ENCODE measurements around the gene VSIG10L2.
"Not testable (repeated sequence)": the region's sequence is repeated elsewhere in the genome, so short reads cannot be mapped to it uniquely, and the experiment has no call there.

The VSIG10L2 gene

GRCh38 chr11:125945797-125946520, at the start of gene VSIG10L2:
Gene VSIG10L2 (plus strand): TSS chr11:125946044. CDS start chr11:125946056, 12 bp downstream.
- FAIRE-seq = no peak

DNA sequence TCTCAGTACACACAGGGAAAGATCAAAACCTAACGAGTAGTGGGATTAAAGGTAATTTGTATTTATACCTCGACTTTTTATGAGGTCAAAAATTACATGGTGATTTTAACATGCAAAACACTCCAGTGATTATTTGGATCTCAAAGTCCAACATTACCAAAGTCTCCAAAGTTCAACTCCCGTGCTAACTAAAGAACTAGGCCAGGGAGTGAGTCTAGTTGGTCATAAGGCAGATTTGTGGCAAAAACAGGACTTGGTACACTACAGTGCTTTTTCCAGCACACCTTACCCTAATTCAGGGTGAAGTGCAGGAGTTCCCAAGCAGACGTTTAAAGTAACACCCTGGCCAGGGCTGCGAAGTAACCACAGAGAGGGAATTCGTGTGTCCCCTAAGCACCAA, 44.0 kb upstream of the VSIG10L2 start:
- FAIRE-seq = no peak

GRCh38 chr11:125902277-125902926, 43.4 kb upstream of the VSIG10L2 start:
- FAIRE-seq = no peak

DNA sequence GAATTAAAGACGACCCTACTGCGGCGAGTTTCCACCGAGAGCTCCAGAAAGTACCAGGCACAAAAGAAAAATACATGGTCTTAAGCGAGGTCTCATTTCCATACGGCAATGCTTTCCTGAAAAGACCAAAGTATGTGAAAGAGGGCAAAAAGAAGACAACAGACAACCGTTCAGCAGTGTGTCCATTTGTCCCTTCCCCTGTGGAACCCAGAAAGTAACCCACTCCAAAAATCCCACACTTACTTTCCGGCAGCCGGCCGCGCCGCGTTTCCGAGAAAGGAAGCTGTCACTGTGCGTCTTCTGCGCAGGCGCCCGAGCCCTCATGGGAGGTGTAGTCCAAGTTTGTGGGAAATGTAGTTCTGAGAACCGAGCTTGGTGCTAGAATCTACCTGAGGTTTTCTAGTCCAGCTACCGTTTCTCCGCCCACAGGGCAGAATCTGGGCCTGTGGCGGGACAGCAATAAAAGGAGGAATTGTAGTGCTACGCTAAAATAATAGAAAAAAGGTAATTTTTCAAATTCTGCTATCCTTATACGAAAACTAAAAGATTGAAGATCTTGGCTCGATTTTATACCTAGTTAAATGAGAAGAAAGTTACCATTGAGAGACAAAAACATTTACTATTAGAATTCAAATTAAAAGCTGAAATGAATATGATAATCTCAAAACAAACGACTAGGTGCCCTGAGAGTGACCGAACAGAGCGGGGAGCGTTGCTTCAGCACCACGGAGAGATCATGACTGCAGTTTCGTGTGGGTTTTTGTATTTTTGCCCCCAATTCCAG, 42.7 kb upstream of the VSIG10L2 start, which contains the start of gene PUS3:
Gene PUS3, minus strand, starts transcription at position 280 of the 784 bp plus-strand sequence. CDS start 6,922 bp downstream, outside the sequence.
- FAIRE-seq = peak; percentile 29

GRCh38 chr11:125903711-125904659, 41.9 kb upstream of the VSIG10L2 start, which contains the start of gene DDX25:
Gene DDX25 (plus strand): TSS chr11:125904508. CDS start chr11:125904518, 10 bp downstream.
- no peak for FAIRE-seq

DNA sequence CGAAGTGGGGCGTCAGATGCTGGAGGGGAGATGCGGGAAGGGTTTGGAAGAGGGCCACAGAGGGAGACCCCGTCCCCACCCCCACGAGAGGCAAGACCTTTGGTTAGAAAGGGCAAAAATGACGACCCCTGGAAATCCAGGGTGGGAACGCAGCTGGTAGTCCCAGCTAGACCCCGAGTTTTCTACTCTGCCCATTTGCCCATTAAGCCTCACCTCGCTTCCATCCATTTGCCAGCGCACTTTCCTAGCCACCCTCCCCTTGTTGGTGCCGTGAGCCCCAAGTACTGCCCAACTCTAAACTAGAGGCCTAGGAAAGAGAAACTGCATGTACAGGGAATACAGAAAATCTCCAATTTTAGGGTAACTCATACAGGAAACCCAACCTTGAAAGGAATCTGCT, 41.2 kb upstream of the VSIG10L2 start:
- FAIRE-seq = no peak

DNA sequence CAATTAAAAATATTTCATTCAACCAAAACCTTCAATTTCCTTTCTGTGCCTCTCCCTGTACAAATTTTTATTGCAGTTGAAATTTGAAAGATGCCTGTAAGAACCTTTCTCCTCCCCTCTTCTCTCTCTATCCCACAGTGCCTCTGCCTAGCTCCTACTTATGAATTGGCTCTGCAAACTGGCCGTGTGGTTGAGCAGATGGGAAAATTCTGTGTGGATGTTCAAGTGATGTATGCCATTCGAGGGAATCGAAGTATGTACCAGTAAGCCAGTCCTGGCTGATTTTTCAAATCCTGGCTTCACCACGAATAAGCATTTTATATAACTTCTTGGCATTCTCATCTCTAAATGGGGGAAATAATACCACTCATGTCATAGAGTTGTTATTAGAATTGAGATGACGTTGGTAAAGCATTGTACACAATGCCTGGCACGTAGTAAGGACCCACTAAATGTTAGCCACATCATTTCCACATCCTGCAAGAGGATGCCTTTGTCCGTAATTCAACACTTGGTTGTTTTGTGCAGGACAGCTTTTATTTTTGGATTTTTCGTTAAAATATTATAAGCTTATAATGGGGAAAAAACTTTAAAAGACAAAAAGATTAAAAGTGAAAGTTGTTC, 35.5 kb upstream of the VSIG10L2 start:
- no peak for FAIRE-seq

GRCh38 chr11:125914601-125915000, 31.2 kb upstream of the VSIG10L2 start:
- not testable (repeated sequence) for FAIRE-seq

DNA sequence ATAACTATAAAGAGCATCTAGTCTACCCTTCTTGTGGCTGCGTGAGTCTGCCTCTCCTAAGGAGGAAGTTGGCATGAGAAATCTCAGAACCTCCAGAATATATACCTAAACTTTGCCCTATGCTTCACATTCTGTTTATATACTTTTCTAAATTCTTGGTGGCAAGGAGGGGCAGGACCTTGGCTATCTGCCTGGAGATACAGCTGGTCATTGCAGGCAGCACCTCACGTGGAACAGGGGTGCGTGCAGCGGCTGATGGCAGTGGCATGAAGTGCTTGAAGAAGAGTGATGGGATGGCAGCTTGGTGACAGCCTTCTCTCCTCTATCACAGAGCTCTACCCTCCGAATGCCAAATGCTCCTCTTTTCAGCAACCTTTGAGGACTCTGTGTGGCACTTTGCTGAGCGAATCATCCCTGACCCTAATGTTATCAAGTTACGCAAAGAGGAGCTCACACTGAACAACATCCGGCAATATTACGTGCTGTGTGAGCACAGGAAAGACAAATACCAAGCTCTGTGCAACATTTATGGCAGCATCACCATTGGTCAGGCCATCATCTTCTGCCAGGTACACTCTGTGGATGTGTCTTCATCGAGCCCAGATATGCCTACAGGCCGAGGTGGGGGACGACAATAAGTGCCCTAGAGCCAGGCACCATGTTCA, 29.0 kb upstream of the VSIG10L2 start:
- no peak for FAIRE-seq

DNA sequence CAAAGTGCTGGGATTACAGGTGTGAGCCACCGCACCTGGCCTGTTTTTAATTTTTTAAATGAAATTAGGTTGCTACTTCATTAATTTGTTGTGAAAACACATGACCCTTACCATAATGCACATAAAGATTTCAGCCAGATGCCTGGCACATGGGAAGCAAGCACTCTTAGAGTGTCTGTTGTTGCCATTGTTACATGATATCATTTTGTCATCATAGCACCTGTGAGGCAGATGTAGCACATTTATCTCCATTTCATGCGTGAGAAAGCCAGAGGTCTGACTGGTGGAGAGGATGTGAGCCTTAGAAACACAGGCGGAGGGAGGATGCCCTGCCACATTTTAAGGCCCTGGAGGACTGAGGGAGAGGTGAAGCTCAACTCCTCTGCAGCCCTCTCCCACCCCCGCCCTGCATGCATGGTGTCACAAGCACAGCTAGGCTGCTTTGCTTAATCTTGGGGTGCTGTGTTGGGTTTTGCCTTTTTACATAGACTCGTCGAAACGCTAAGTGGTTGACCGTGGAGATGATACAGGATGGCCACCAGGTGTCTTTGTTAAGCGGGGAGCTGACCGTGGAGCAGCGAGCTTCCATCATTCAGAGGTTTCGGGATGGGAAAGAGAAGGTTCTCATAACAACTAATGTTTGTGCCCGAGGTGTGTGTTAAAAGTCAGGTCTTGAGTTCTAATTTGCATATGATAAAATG, 27.6 kb upstream of the VSIG10L2 start:
- no peak for FAIRE-seq

- no peak for FAIRE-seq
Observed at GRCh38 chr11:125921042-125921441, 24.8 kb upstream of the VSIG10L2 start.

DNA sequence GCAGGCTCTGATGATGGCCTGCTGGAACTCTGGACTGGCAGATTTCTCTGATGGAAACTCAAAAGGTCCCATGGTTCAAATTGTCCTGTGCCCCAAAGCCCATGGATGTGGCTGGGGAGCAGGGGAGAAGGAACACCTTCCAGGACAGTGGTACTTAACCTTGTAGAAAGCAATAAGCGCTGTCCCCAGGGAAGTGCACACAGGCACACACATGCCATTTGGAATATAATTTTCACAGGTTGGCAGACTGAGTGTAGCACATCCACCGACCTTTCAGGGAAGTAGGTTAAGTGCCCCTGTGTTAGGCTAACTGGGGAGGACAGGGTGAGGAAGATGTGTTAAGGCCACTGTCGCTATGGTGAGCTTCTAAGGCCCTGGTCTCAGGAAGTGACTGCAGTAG, 23.7 kb upstream of the VSIG10L2 start:
- FAIRE-seq = no peak

DNA sequence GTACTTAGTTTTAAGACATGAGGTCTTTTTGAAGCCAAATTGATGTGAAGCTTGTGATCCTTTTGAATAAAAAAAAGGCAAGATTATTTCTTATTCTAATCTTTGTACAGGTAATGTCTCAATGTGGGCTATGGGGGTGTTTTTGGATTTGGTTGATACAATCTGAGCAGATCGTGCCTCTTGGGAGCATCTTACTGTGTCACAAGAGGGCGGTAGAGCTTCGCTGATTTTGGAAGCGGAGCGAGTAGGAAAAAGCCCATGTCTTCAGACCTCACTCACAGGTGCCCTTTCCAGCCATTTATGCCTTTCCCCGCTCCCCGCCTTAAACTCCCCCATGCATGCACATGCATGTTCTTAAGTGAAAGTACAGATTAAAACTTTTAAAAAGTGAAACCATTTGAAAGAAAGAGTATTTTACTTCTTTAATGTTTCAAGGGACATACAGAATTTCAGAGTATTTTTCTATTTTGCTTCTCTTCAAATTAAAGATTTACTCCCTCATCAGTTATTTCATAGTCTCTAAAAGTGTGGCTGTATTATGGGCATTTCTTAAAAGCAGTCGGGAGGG, 22.7 kb upstream of the VSIG10L2 start:
- FAIRE-seq = no peak

- FAIRE-seq = no peak
Observed at GRCh38 chr11:125923633-125924032, 22.2 kb upstream of the VSIG10L2 start.

DNA sequence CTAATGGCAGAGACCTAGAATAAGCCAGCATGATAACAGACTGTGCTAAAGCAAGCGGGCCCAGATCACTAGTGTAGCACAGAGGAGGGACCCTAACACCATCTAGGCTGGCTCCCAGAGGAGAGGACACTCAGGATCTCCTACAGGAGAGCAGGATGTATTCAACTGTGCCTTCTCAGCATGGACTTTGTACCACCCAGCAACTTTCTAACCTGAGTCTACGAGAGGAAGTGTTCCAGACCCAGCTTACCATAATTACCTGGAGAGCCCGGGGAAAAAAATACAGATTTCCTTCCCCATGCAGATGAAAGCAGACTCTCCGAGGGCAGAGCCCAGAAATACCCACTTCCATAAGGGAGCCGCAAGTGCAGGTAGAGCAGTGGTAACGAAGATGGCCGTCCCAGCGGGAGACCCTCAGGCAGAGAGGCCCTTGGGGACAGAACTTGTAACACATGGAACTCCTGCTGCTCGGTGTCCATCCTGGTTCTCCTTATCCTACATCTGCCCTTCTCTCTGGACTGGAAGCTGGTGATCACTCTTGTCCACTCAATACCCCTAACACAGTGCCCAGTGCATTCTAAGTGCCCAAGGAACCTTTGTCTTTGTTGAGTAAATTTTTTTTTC, 21.3 kb upstream of the VSIG10L2 start:
- FAIRE-seq = no peak

GRCh38 chr11:125925247-125925740, 20.6 kb upstream of the VSIG10L2 start:
- no peak for FAIRE-seq

DNA sequence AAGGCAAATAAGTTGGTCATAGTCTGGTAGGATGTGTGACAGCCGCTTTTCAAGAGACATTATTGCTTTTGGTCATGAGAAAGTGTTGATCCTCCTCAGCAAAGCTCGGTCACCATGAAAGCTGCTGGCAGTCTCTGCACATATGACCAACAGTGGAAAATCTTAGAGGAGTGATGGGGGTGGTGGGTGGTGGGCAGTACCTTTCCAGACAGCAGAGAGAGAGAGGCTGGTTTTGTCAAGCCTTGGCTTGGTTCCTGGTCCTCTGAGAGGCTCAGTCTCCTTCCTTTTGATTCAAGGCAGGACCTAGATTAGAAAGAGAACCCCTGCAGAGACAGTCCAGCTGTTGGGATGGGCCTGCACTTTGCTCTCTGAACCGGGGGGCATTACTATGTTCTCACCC, 20.0 kb upstream of the VSIG10L2 start:
- no peak for FAIRE-seq

DNA sequence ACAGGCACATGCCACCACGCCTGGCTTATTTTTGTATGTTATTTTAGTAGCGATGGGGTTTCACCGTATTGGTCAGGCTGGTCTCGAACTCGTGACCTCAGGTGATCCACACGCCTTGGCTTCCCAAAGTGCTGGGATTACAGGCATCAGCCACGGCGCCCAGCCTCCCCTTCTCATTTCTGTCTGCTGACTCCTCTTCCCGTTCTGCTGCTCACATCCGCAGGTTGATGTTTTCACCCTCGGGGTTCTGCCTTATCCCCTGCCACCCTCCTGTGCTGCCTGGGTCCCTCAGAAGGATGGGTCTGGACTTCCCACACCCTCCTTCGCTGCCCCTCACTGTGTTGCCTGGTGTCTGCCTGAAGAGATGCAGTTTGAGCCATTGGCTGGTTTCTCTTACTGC, 19.2 kb upstream of the VSIG10L2 start:
- FAIRE-seq = no peak

GRCh38 chr11:125929445-125930075, 16.3 kb upstream of the VSIG10L2 start:
- FAIRE-seq = no peak

Data from endometrium (tissue), 2 donors.